Right renal cortex interstitium (tissue), 3 donors: Measurements from ENCODE around the gene SCGB1A1. TPM values are rescaled to one million over a fixed set of nuclear protein-coding genes. Genes with fewer than 3 reads are reported as not detected.

Experiments
- DNase-seq, 3 donors: peaks; one replicate each; pipeline ENCODE4 v3.0.0-alpha.2; 2013; ENCODE audit warnings: low read depth in 3 of 3, low spot score in 2 of 3
- polyA plus RNA-seq, 3 donors: library from polyadenylated mRNA; unstranded; fragments of 120-200 nt; gene quantifications; one replicate each; pipeline ENCODE4 v1.2.1, GENCODE V29; 2013; ENCODE audit not compliant: insufficient read length in 3 of 3

The SCGB1A1 gene
- polyA plus RNA-seq, 3 donors, result not detected

DNA sequence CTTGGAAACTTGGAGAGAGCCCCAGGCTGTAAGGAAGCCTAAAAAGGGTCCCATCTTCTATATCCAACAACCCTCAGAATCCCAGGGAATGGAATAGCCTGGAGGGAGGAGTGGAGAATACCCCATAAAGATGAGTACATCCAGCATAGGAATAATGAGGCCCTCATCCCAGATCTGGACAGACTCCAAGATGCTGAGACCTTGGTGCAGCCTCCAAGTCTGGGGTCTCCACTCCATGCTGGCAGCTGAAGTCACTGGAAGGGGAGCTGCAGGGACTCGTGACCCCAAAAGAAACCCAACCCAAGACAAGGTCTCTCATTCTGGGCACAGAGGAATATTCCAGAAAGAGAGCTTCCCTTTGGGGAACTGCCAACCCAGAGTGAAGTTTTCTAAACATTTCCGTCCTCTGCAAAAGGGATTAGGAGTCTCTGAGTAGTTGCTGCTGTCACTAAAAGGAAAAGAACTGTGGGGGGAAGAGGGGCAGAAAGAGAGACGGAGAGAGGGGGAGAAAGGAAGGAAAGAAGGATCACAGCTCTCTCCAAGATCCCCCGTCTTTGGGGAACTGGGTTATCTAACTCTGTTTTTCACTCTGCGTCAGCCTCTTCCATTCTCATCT, 589 bp downstream of the SCGB1A1 start:
- DNase-seq, result no peak

DNA sequence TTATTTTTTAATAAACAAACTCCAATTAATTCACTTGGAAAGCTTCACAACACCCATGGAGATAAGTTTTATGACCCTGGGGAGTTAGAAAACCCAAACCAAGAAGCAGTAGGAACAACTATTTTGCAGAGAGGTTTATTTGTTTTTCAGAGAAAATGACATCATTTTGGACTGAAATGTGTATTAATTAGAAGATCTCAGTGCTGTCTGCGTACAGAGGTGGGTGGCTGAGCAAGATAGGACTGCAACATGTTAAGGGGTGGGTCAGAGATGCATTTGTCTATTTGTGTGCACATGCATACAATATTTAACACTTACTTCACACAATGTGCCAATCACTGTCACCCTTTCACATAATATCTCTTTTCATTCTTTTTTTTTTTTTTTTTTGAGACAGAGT, 1.1 kb downstream of the SCGB1A1 start:
- no peak for DNase-seq

DNA sequence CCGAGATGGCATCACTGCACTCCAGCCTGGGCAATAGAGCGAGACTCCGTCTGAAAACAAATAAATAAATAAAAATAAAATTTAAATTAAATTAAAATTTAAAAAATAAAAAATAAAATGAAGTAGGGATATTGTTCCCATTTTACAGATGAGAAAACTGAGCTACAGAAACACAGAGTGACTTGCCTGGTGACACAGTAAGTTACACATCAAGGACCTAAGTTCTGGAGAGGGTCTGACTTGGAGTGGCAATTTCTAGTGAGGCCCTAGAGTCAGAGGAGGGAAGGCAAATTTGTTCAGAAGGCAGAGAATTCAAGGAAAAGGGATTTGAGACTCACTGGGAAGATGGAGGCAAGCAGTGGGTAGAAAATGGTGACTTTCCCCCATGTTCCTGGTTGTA, 2.0 kb downstream of the SCGB1A1 start:
- DNase-seq, result no peak

DNA sequence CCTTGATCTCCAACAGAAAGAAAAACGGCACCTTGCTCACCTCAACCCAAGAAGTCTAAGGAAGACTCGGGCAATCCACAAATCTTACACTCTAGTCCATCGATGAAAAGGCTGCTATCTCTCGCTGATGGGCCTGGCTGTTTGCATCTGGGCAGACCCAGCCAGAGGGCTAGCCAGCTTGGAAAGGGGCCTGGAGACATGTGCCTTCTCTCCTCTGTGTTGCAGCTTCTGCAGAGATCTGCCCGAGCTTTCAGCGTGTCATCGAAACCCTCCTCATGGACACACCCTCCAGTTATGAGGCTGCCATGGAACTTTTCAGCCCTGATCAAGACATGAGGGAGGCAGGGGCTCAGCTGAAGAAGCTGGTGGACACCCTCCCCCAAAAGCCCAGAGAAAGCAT, 3.2 kb downstream of the SCGB1A1 start:
- DNase-seq, result no peak

DNA sequence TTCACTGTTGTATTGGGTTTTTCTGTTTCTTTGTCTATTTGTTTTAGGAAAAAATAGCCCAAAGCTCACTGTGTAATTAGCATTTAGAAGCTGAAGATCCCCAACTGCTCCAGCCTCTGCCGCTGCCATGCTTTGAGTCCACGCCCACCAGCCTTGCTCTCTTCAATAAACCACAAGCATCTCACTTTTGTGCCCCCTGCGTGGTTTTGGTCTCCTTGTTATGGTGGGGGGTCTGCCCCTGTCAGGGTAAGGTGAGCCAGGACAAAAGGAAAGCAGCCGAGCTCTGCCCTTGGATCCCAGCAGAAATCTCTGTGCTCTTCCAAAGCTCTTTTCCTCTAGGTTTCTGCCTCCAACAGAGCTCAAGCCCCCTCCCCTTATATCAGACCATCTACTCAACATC, 4.2 kb downstream of the SCGB1A1 start:
- no peak for DNase-seq

DNA sequence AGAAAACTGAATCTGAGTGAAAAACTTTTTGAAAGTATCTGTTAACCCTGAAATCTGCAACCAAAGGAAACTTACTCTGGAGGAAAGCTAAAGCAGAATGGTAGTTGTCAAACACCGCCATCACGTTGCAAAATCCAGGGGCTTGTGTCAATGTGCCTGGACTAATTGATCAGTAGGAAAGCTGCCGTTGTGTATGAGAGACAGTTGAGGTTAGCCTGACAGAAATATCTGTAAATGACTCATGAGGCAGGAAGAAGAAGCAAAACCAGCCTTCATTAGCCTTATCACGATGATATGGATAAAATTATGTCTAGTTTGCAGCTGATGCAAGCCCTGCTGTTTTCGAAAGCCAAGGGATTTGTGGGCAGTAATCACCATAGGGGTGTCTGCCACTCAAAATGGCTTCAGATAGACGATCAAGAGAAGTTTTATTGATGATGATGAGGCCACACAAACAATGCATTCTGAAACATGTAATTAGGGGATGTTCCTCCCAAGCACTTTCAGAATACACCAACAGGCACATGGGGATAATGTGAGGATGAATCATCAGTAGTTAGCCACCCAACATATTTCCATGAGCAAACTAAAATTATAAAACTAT, 8.9 kb downstream of the SCGB1A1 start:
- DNase-seq, result no peak

DNA sequence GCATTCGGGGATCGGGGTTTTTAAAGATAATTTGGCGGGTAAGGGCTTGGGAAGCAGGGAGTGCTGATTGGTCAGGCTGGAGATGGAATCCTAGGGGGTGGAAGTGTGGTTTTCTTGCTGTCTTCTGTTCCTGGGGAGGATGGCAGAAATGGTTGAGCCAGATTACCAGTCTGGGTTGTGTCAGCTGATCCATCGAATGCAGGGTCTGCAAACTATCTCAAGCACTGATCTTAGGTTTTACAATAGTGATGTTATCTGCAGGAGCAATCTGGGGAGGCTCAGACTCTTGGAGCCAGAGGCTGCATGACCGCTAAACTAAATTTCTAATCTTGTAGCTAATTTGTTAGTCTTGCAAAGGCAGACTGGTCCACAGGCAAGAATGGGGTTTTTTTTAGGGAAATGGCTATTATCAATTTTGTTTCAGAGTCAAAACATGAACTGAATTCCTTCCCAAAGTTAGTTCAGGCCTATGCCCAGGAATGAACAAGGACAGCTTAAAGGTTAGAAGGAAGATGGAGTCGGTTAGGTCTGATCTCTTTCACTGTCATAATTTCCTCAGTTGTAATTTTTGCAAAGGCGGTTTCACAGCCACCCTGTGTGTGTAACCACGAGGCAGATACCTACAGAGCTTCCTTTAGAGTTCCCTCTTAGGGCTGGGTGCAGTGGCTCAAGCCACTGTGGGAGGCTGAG, 10.2 kb downstream of the SCGB1A1 start:
- no peak for DNase-seq

DNA sequence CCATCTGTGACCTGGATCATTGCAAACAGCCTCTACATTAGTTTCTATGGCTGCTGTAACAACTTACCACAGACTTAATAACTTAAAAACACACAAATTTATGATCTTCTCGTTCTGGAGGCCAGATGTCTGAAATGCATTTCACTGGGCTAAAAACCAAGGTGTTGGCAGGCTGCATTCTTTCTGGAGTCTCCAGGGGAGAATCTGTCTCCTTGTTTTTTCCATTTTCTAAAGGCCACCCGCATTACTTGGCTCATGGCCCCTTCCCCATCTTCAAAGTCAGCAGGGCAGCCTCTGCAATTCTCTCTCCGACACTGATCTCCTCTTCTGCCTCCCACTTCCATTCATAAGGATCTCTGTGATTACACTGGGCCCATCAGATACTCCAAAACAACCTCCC, 11.6 kb downstream of the SCGB1A1 start:
- no peak for DNase-seq

DNA sequence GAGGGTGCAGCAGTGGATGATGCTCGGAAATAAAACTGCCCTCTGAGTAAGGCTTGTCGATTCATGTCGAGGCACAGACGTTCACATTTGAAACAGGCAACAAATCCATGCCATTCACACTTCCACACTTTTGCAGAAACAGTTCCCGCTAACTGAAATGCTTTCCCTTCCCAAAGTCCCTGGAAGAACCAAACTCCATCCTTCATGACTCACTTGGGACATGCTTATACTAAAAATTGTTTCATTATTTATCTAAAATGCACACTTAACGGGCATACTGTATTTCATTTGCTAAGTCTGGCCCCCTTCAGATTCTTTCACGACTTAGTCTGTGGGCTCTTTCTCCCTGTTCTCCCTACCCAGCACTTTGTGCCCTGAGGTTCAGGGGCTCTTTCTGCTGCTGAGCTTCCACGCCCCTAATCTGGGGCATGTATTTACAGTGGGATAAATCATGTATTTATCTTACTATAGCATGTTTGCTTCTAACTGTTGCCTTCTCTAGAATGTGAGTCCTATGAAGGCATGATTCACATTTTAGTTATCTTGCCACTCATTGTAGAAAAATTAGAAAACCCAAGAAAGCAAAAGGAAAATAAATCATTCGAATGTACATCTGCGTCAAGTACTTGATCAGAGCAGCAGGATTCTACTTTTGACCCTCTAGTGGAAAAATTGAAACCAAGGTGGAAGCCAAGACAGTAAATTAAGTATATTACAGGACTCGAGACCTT, 12.5 kb downstream of the SCGB1A1 start:
- DNase-seq, result no peak

DNA sequence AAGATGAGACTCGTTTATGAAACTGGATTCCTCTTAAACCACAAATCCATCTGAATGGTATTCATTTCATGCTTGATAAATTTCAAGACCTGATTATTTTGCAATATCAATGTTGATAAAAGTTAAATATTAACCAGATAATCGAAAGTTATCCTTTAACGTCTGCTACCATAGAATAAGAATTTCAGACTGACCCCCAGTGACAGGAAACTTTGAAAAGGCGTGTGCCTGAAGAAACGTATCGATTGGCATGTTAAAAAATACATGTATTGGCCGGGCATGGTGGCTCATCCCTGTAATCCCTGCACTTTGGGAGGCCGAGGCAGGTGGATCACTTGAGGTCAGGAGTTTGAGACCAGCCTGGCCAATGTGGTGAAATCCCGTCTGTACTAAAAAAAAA, 13.9 kb downstream of the SCGB1A1 start:
- DNase-seq, result no peak

DNA sequence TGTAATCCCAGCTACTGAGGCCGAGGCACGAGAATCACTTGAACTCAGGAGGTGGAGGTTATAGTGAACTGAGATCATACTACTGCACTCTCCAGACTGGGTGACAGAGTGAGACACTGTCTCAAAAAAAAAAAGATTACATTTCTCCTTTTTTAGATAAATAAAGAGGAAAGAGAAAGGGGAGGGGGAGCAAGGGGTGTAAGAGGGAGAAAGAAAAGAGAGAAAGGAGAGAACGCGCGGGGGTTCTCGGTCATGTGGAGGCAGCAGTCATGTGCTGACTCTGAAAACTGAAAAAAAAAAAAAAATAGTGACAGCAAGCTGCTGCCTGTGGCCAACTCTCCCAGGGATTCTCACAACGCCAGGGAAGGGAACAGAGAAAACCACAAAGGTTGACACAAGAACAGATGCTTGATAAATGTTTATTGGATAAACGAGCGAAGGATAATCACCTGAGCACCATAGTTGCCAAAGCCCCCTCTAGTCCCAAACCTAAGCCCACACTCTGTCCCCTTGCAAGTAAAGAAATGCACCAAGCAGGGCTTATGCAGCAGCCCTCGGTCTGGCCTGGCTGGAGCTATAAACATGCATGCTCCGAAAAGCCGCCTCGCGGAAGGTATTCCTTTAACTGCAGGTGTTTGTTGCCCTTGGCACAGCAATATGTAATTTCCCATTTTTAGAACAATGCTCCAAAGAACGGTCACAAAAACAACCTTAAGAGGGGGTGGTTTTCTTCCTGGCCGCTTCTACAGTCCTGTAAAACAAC, 14.5 kb downstream of the SCGB1A1 start:
- DNase-seq, result no peak

DNA sequence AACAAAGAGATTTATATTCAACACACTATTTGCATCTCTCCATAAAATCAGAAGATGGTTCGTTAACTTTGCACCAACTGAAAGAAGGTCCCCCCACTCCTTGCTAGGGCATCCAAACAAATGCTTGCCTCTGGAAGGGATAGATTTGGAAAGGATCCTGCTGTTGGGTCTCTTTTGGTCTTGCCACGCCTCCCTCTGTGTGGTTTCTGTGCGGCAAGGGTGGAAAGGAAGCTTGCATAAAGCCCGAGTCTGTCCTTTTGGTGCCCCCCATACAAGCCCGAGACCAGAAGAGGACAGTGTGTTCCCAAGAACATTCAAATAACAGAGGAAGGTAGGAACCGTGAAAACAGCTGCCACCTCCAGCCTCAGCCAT, 15.1 kb downstream of the SCGB1A1 start:
- no peak for DNase-seq

DNA sequence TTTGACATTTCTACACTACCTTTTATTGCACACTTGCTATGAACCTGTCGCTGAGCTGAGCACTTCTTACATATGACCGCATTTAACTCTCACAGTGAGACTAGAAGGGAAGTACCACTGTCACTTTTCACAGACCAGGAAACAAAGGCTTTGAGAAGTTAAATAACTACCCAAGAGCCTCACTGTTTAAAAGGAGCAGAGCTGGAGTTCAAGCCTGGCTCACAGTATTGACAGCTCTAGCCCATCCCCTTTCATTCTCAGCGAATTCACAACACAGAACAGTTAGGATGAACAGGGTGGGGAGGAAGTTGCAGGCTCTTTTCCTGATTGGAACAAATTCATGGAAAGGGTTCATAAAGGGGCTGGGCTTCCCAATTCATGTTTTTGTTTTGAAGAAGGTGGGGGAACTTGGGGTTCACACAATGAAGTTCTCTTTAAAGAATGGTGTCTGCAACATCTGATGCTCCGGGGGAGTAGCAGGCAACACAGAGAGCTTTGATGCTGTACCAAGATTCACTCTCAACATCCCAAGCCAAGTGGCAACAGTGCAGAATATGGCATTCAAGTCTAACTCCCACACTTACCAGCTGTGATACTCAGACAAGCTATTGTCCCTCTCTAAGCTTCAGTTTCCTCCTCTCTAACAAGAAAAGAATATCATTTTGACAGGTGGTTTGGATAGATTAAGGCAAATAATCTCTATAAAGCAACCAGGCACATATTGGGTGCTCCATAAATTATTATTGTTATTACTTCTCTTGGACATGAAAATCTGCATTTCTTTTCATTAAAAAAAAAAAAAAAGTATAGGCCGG, 17.2 kb downstream of the SCGB1A1 start:
- DNase-seq, result no peak

DNA sequence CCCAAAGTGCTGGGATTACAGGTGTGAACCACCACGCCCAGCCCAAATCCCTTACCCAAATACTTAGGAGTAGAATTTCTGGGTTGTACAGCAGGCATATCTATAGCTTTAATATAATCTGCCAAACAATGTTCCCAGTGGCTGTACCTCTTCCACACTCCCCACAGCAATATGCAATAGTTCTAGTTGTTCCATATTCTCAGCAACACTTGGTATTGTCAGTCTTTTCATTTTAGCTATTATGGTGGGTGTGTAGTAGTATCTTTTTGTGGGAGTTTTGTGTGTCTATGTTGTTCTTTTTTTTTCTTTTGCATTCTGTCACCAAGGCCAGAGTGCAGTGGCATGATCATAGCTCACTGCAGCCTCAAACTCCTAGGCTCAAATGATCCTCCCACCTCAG, 18.8 kb downstream of the SCGB1A1 start:
- DNase-seq, result no peak

DNA sequence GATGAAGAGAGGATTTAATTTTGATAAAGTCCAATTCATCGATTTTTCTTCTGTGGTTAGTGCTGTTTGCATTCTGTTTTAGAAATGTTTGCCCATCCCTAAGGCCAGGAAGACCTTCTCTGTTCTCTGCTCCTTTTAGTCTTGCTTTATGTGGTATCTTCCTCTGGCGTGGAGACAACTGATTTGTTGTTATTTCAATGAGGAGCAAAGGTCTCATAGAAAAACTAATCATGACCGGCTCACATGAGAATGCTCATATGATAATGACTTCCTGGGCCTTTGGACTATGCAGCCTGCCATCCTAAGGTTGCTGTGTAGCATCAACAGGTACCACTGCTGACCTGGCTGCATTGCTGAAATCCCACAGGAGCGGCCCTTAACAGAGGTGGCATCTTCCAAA, 19.8 kb downstream of the SCGB1A1 start:
- DNase-seq, result no peak

DNA sequence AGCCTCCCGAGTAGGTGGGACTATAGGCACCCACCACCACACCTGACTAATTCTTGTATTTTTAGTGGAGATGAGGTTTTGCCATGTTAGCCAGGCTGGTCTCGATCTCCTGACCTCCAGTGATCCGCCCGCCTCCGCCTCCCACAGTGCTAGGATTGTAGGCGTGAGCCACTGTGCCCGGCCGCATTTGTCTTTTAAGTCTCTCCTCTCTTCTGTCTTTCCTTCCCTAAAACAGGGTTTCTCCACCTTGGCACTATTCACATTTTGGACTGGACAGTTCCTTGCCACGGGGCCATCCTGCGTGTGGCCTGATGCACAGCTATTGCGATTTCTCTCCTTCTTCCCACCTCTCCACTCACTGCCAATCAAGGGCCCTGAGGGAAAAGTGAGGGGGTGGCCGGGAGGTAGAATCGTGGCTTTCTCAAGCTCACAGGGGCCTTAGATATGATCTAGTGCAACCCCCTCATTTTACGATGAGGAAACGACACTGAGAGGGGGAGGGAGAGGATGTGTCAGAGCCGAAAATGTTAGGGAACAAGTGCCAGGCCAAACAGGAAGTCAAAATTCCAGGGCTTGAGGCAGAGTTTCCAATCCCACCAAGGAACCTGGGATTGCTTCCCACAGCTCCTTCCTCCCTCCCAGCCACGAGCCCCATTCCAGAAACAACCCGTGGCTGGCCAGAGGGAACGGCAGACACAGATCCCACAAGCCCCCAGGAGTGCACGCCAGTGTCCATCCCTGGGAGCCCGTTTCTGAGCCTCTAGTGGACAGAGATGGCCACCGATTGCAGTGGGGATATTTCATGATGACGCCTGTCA, 21.2 kb downstream of the SCGB1A1 start:
- no peak for DNase-seq

DNA sequence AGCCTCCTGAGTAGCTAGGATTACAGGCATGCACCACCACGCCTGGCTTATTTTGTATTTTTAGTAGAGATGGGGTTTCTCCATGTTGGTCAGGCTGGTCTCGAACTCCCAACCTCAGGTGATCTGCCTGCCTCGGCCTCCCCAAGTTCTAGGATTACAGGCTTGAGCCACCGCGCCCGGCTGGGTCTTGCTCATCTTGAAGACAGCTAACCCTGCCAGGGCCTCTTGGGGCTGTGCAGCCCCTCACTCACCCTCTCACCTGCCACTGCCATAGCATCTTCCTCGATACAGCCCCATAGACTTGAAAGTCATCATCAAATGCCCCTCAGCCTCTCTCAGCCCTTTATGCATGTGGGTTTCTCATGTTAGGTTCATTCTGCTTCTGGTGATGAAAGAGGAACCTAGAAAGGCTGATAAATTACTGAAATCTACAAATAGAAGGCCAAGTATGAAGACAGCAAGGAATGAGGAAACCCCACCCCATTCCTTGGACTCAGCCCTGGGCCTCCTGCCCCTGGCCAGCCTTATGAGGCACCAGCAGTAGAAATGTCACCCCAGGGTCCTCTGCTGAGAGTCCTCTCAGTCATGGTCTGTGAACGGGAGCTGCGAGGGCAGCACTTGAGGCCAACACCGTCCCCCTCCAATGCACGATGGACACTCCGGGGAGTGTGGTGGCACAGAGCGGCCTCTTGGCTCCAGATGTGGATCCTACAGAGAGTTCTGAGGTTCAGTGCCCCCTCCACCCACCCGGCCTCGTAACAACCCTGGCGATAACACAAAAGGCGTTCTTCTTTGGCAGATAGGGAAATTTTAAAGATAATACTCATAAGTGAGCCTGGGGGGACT, 24.8 kb downstream of the SCGB1A1 start:
- no peak for DNase-seq

DNA sequence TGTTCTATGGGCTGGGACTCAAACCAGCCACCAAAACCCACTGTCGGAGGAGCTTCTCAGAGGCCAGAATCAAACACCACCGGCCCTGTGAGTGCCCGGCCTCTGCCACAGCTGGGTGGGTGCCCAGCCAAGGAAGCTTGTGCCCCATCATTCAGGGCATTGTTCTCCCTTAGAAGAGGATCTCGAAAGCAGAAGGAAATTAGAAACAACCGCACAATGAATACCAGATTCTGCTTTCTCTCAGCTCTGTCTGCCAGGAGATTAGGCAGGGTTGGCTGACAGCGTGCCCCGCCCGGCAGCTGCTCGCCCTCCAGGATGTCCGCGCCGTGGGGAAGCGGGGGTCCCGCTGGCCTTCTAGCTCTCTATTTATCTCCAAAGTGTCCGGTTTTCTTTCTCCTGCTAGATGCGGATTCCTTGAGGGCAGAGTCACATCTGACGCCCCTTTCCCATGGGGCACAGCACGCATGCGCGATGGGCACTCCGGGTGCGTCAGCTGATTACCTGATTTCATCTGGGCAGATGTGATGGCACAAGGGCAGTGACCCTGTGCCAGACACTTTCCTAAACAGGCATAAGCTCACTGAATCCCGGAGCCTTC, 25.5 kb downstream of the SCGB1A1 start:
- no peak for DNase-seq
